Measurements from ENCODE around the gene SPCS2. TPM values are rescaled to one million over a fixed set of nuclear protein-coding genes. Genes with fewer than 3 reads are reported as not detected.

The SPCS2 gene
- total RNA-seq, 1 donor from 2014 or later, result 14.7 TPM

- H3K36me3 ChIP-seq (ENCODE audit: control insufficient read depth, insufficient read depth, low read length), result peaks cover 4% of the 10 kb centered on the region
- TF ChIP-seq CTCF (IDR thresholded peaks at IDR 0.05; ENCODE audit: insufficient read depth, low read length, severe bottlenecking), result no peak
- DNase-seq (ENCODE audit: low read depth) (no peak), FAIRE-seq (no peak)
- peak overlapping the region; percentile 93 for H3K4me3 ChIP-seq (ENCODE audit: low read depth, low read length)
- H3K27me3 ChIP-seq (ENCODE audit: control insufficient read depth, insufficient read depth, low read length), result no peaks in the 10 kb centered on the region
Observed at GRCh38 chr11:74950374-74950969, 1.4 kb downstream of the SPCS2 start.

- H3K4me3 ChIP-seq (ENCODE audit: low read depth, low read length), result no peak overlapping the region
- peaks cover 5% of the 10 kb centered on the region for H3K36me3 ChIP-seq (ENCODE audit: control insufficient read depth, insufficient read depth, low read length)
- DNase-seq (ENCODE audit: low read depth) (no peak), FAIRE-seq (no peak)
- H3K27me3 ChIP-seq (ENCODE audit: control insufficient read depth, insufficient read depth, low read length), result no peaks in the 10 kb centered on the region
- no peak for TF ChIP-seq CTCF (IDR thresholded peaks at IDR 0.05; ENCODE audit: insufficient read depth, low read length, severe bottlenecking)
Observed at GRCh38 chr11:74951226-74951625, 2.2 kb downstream of the SPCS2 start.

GRCh38 chr11:74952752-74953151 is 3.7 kb downstream of the SPCS2 start:
- no peak for TF ChIP-seq CTCF (IDR thresholded peaks at IDR 0.05; ENCODE audit: insufficient read depth, low read length, severe bottlenecking)
- Histone ChIP-seq H3K4me3 (ENCODE audit: low read depth, low read length) (no peak overlapping the region), H3K36me3 (ENCODE audit: control insufficient read depth, insufficient read depth, low read length) (peaks cover 6% of the 10 kb centered on the region), H3K27me3 (ENCODE audit: control insufficient read depth, insufficient read depth, low read length) (no peaks in the 10 kb centered on the region)
- FAIRE-seq (no peak), DNase-seq (ENCODE audit: low read depth) (no peak)

- no peak overlapping the region for H3K4me3 ChIP-seq (ENCODE audit: low read depth, low read length)
- no peak for TF ChIP-seq CTCF (IDR thresholded peaks at IDR 0.05; ENCODE audit: insufficient read depth, low read length, severe bottlenecking)
Observed at GRCh38 chr11:74953451-74953850, 4.4 kb downstream of the SPCS2 start.

GRCh38 chr11:74954199-74954598 is 5.1 kb downstream of the SPCS2 start:
- no peak for TF ChIP-seq CTCF (IDR thresholded peaks at IDR 0.05; ENCODE audit: insufficient read depth, low read length, severe bottlenecking)
- no peak for FAIRE-seq
- no peak overlapping the region for H3K4me3 ChIP-seq (ENCODE audit: low read depth, low read length)
- peaks cover 6% of the 10 kb centered on the region for H3K36me3 ChIP-seq (ENCODE audit: control insufficient read depth, insufficient read depth, low read length)
- no peaks in the 10 kb centered on the region for H3K27me3 ChIP-seq (ENCODE audit: control insufficient read depth, insufficient read depth, low read length)
- DNase-seq (ENCODE audit: low read depth), result no peak

More at GRCh38 chr11:74953451-74953850, 4.4 kb downstream of the SPCS2 start:
- DNase-seq (ENCODE audit: low read depth) (no peak), FAIRE-seq (no peak)
- H3K27me3 ChIP-seq (ENCODE audit: control insufficient read depth, insufficient read depth, low read length), result no peaks in the 10 kb centered on the region
- peaks cover 6% of the 10 kb centered on the region for H3K36me3 ChIP-seq (ENCODE audit: control insufficient read depth, insufficient read depth, low read length)

All from bronchial epithelial cell (primary cell).